Measurements from ENCODE around the gene ERC1.

ERC1 gene

DNA sequence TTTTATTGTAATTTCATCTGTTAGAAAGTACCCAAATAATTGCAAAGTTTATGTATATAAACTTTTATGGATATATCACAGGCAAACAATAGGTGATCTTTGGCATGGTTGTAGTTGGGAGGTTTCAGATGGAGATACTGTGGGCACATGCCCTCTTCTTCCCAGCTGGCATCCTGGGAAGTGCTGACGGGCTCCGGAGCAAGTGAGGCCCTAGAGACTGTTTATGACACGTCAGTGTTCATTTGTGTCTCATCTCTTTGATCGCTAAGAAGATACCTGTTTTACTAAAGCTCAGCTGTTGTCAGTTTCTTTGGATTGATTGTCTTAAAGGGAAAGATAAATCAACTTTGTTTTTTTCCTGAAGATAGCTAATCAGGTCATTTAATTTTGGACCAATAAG, 315.8 kb downstream of the ERC1 start:
- POLR2A ChIA-PET, result no interaction called here
- TF ChIP-seq, protein P1, sequence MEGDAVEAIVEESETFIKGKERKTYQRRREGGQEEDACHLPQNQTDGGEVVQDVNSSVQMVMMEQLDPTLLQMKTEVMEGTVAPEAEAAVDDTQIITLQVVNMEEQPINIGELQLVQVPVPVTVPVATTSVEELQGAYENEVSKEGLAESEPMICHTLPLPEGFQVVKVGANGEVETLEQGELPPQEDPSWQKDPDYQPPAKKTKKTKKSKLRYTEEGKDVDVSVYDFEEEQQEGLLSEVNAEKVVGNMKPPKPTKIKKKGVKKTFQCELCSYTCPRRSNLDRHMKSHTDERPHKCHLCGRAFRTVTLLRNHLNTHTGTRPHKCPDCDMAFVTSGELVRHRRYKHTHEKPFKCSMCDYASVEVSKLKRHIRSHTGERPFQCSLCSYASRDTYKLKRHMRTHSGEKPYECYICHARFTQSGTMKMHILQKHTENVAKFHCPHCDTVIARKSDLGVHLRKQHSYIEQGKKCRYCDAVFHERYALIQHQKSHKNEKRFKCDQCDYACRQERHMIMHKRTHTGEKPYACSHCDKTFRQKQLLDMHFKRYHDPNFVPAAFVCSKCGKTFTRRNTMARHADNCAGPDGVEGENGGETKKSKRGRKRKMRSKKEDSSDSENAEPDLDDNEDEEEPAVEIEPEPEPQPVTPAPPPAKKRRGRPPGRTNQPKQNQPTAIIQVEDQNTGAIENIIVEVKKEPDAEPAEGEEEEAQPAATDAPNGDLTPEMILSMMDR (IDR thresholded peaks at IDR 0.05; ENCODE audit: insufficient read depth, low read length, missing control alignments), result no peak
- CTCF ChIA-PET, result interaction anchor here (0.6 to 1.5 kb wide), 3 partner anchors 11 to 189 kb away, joined by 3 to 5 read pairs (median 3); no protein-coding TSS in a partner anchor
- DNase-seq (ENCODE audit: low read depth, low spot score), result no peak
- no peak overlapping the region for H3K4me3 ChIP-seq (ENCODE audit: low read depth, low read length)

- DNase-seq (ENCODE audit: low read depth, low spot score), result no peak
- CTCF ChIA-PET, result interaction anchor here (0.9 to 1.3 kb wide), 2 partner anchors 10 to 190 kb away, joined by 3 to 5 read pairs; no protein-coding TSS in a partner anchor
- no peak overlapping the region for H3K4me3 ChIP-seq (ENCODE audit: low read depth, low read length)
- POLR2A ChIA-PET, result no interaction called here
- TF ChIP-seq, protein P1 (IDR thresholded peaks at IDR 0.05; ENCODE audit: insufficient read depth, low read length, missing control alignments), result no peak
Measured at GRCh38 chr12:1307796-1308195, 316.8 kb downstream of the ERC1 start.

GRCh38 chr12:1309613-1310012, 318.6 kb downstream of the ERC1 start:
- TF ChIP-seq, protein P1 (IDR thresholded peaks at IDR 0.05; ENCODE audit: insufficient read depth, low read length, missing control alignments), result no peak
- DNase-seq (ENCODE audit: low read depth, low spot score), result no peak
- POLR2A ChIA-PET, result no interaction called here
- no peak overlapping the region for H3K4me3 ChIP-seq (ENCODE audit: low read depth, low read length)
- CTCF ChIA-PET, result no interaction called here

GRCh38 chr12:1310653-1311052, 319.6 kb downstream of the ERC1 start:
- POLR2A ChIA-PET, result no interaction called here
- DNase-seq (ENCODE audit: low read depth, low spot score), result no peak
- CTCF ChIA-PET, result no interaction called here
- TF ChIP-seq, protein P1 (IDR thresholded peaks at IDR 0.05; ENCODE audit: insufficient read depth, low read length, missing control alignments), result no peak
- no peak overlapping the region for H3K4me3 ChIP-seq (ENCODE audit: low read depth, low read length)

DNA sequence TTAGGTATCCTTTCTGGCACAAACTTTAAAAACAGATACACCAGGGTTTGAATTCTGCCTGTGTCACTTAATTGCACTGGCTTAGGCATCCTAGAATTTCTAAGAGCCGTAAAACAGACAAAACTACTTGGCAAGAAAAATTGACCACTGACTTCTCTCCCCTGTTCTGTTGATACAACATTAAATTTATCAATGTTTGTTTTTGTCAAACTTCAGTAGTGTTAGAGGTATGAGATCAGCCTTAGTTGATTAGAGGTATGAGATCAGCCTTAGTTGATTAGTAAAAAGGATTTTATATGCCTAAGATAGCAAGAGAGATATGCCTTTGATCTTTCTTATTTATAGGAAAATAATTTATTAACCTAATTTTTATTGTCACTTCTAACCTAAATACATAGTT, 320.1 kb downstream of the ERC1 start:
- no peak overlapping the region for H3K4me3 ChIP-seq (ENCODE audit: low read depth, low read length)
- DNase-seq (ENCODE audit: low read depth, low spot score), result no peak
- CTCF ChIA-PET, result no interaction called here
- POLR2A ChIA-PET, result no interaction called here
- TF ChIP-seq, protein P1 (IDR thresholded peaks at IDR 0.05; ENCODE audit: insufficient read depth, low read length, missing control alignments), result no peak

GRCh38 chr12:1313906-1314305, 322.9 kb downstream of the ERC1 start:
- no peak for DNase-seq (ENCODE audit: low read depth, low spot score)
- CTCF ChIA-PET, result no interaction called here
- TF ChIP-seq, protein P1 (IDR thresholded peaks at IDR 0.05; ENCODE audit: insufficient read depth, low read length, missing control alignments), result no peak
- no peak overlapping the region for H3K4me3 ChIP-seq (ENCODE audit: low read depth, low read length)
- POLR2A ChIA-PET, result no interaction called here
